ENCODE measurements around the gene DENND1C.
"Not testable (repeated sequence)": the region's sequence is repeated elsewhere in the genome, so short reads cannot be mapped to it uniquely, and the experiment has no call there.

The DENND1C gene

DNA sequence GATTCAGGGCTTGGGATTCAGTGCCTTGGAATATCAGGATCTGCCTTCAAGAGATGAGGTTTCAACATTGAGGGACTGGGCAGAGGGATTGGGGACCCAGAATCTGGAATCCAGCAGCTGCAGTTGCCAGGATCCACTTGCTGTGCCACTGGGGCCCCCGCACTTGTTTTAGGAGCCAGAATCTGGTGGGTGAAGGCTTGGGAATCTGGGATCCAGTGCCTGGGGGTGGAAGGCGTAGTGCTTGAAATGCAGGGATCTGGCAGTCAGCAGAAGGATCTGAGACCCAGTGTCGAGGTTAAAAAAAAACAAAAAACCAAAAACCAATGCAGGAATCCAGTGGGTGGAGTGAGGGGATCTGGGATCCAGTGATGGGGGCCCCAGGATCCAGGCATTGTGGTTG is 40.7 kb downstream of the DENND1C start:
- no peak overlapping the region for H3K4me3 ChIP-seq (ENCODE audit: low read depth, low read length)
- no peak for TF ChIP-seq CTCF (IDR thresholded peaks at IDR 0.05; ENCODE audit: insufficient read depth, low read depth, low read length, missing control alignments)
- no peak for DNase-seq (ENCODE audit: low read depth)

DNA sequence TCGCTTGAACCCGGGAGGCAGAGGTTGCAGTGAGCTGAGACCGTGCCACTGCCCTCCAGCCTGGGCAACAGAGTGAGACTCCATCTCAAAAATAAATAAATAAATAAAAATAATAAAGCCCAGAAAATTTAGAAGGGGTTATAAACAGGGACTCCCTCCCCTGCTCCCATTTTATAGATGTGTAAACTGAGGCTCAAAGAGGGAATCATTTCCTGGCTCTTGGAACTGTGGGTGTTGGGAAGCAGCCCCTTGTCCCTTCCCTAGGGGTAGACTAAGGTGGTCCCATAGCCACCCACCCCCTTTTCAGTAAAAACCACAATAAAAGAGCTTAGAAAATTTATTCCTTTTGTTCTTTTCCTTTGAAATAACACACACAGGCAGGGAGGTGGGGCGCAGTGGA is 41.8 kb downstream of the DENND1C start:
- no peak for DNase-seq (ENCODE audit: low read depth)
- no peak overlapping the region for H3K4me3 ChIP-seq (ENCODE audit: low read depth, low read length)
- TF ChIP-seq CTCF (IDR thresholded peaks at IDR 0.05; ENCODE audit: insufficient read depth, low read depth, low read length, missing control alignments) = no peak

- H3K4me3 ChIP-seq (ENCODE audit: low read depth, low read length) = no peak within 1 kb of the TSS
- DNase-seq (ENCODE audit: low read depth) = no peak
- TF ChIP-seq CTCF (IDR thresholded peaks at IDR 0.05; ENCODE audit: insufficient read depth, low read depth, low read length, missing control alignments) = no peak
These were observed 47.9 kb downstream of the DENND1C start, which contains the start of gene SLC25A41 for GRCh38 chr19:6433663-6434062. SLC25A41 (minus strand) TSS chr19:6433763; CDS start chr19:6433693, 70 bp downstream.

GRCh38 chr19:6433165-6433564 is 48.4 kb downstream of the DENND1C start:
- no peak for TF ChIP-seq CTCF (IDR thresholded peaks at IDR 0.05; ENCODE audit: insufficient read depth, low read depth, low read length, missing control alignments)
- DNase-seq (ENCODE audit: low read depth) = no peak
- H3K4me3 ChIP-seq (ENCODE audit: low read depth, low read length) = no peak overlapping the region

- no peak for DNase-seq (ENCODE audit: low read depth)
- no peak for TF ChIP-seq CTCF (IDR thresholded peaks at IDR 0.05; ENCODE audit: insufficient read depth, low read depth, low read length, missing control alignments)
- no peak overlapping the region for H3K4me3 ChIP-seq (ENCODE audit: low read depth, low read length)
These were observed 49.7 kb downstream of the DENND1C start for GRCh38 chr19:6431891-6432290.

DNA sequence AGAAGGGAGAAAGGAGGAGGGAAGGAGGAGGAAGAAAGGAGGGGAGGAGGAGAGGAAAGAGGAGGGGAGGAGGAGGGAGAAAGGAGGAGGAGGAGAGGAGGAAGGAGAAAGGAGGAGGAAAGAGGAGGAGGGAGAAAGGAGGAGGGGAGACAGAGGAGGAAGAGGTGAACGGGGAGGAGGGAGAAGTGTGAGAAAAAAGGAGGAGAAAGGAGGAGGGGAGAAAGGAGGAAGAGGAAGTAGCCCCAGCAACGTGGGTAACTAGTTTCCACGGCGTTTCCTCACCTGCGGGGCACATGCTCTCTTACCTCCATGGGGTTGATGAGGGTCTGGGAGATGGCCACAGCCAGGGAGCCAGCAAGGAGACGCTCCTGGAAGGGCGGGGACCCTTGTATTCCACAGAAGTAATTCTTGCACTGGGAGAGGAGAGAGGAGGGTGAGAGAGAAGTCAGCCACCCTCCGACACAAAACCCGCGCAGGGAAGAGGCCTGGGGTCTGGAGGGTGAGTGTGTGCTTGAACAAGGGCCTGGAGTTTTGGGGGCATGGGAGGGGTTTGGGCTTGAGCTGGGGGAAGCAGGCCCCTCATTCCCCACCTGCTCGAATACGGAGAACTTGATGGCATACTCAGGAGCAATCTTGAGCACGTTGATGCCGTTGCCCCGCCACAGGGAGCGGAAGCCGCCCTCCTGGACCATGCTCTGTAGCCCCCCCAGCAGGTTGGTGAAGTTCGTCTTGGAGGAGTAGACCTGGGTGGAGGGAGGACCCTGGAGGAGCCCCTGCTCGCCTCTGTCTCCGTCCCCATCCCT is 52.0 kb downstream of the DENND1C start:
- no peak for DNase-seq (ENCODE audit: low read depth)
- no peak for TF ChIP-seq CTCF (IDR thresholded peaks at IDR 0.05; ENCODE audit: insufficient read depth, low read depth, low read length, missing control alignments)

GRCh38 chr19:6428692-6429418 is 52.7 kb downstream of the DENND1C start:
- H3K4me3 ChIP-seq (ENCODE audit: low read depth, low read length); DNase-seq (ENCODE audit: low read depth): not testable (repeated sequence)

More for the DNA sequence above, 52.0 kb downstream of the DENND1C start:
- no peak overlapping the region for H3K4me3 ChIP-seq (ENCODE audit: low read depth, low read length)

Measured in GM12865 (cell line).